DOHH2 (cell line): ENCODE data around the gene MED8.

Source experiments
- CTCF ChIP-seq: fragments of 200-600 bp; sonication (generic); IDR thresholded peaks from one replicate; pipeline ENCODE4 v1.5.1; 2014; ENCODE audit warnings: antibody characterized with exemption, mild to moderate bottlenecking, low read depth, low read length; ENCODE audit not compliant: poor library complexity, severe bottlenecking
- EZH2phosphoT487 ChIP-seq: fragments of 200-600 bp; sonication (generic); IDR thresholded peaks from 2 replicates; pipeline ENCODE4 v1.6.1; 2017; ENCODE audit warnings: borderline replicate concordance, mild to moderate bottlenecking, antibody characterized with exemption, low read length, moderate library complexity, mixed read lengths

GRCh38 chr1:43354471-43354870 lies 35.1 kb downstream of the MED8 start:
- TF ChIP-seq CTCF = no peak
- no peak for TF ChIP-seq EZH2phosphoT487
